Adrenal gland (tissue), 5 donors: ENCODE measurements around the gene MAPK10.

Source experiments
- POLR2A ChIP-seq, 2 donors: fragments of 450-650 bp; IDR thresholded peaks; one replicate each; pipeline ENCODE4 v1.6.1; 2017; ENCODE audit warnings: antibody characterized with exemption in 2 of 2, mild to moderate bottlenecking in 2 of 2, moderate library complexity in 1 of 2
- TF ChIP-seq, protein P1 (sequence below), 6 experiments: fragments of 450-650 bp in 4 of 6; fragments of 200-600 bp in 2 of 6; sonication (generic) in 1 of 6; IDR thresholded peaks; 1 replicate in 5 of 6; 2 replicates in 1 of 6; pipeline versions ENCODE4 v1.5.1 to v1.8.0; 2016 to 2021; ENCODE audit warnings: antibody characterized with exemption in 6 of 6, mild to moderate bottlenecking in 2 of 6, moderate library complexity in 1 of 6
- donor health status: DM: no; HTN: no; CAD: no.

DNA sequence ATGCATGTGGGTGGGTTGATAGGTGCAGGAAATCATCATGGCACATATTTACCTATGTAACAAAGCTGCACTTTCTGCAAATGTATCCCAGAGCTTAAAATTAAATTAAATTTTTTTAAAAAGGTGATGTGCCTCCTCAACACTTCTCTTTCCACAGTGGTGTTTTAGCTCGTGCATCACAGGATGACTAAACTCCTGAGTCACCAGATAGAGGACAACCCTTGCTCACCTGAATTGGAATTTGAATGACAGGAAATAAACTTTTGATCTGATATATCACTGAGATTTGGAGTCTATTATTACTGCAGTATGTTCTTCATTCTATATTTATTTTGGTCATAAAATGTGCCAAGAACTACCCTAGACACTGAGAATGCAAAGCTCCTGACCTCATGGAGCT lies 185.3 kb downstream of the MAPK10 start:
- TF ChIP-seq, protein P1, sequence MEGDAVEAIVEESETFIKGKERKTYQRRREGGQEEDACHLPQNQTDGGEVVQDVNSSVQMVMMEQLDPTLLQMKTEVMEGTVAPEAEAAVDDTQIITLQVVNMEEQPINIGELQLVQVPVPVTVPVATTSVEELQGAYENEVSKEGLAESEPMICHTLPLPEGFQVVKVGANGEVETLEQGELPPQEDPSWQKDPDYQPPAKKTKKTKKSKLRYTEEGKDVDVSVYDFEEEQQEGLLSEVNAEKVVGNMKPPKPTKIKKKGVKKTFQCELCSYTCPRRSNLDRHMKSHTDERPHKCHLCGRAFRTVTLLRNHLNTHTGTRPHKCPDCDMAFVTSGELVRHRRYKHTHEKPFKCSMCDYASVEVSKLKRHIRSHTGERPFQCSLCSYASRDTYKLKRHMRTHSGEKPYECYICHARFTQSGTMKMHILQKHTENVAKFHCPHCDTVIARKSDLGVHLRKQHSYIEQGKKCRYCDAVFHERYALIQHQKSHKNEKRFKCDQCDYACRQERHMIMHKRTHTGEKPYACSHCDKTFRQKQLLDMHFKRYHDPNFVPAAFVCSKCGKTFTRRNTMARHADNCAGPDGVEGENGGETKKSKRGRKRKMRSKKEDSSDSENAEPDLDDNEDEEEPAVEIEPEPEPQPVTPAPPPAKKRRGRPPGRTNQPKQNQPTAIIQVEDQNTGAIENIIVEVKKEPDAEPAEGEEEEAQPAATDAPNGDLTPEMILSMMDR (IDR thresholded peaks at IDR 0.05), result no peak
- TF ChIP-seq POLR2A (IDR thresholded peaks at IDR 0.05), result no peak
